Stimulated activated CD4-positive, alpha-beta T cell treated with anti-CD3 and anti-CD28 coated beads, Interleukin-15, amount 100 ng/mL, for 1 hour (primary cell): ENCODE results near the gene TCF23.
"Not testable (repeated sequence)": the region's sequence is repeated elsewhere in the genome, so short reads cannot be mapped to it uniquely, and the experiment has no call there.

ENCODE experiments used
- DNase-seq, 2 donors: peaks; one replicate each; pipeline ENCODE4 v3.0.0-alpha.2; 2020; ENCODE audit warnings: low read depth in 1 of 2, low spot score in 1 of 2

The TCF23 gene

DNA sequence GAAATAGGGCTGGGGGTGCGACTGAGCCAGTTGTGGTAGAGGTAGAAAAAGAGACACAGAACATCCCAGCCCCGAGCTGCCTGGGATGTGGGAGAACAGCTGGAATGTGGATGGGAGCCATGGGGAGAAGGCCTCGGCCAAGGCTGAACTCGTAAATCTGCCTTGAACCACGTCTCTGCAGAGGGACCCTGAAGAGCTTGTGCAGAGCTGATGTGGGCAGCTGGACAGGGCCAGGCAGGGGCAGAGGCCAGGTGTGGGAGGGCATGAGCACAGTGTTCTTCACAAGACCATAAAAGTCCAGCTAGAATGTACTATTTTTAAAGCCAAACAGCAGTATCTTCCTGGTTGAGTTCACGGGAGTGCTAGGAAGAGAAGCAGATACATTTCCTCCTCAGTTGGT lies 5.7 kb downstream of the TCF23 start:
- DNase-seq, result no peak

DNA sequence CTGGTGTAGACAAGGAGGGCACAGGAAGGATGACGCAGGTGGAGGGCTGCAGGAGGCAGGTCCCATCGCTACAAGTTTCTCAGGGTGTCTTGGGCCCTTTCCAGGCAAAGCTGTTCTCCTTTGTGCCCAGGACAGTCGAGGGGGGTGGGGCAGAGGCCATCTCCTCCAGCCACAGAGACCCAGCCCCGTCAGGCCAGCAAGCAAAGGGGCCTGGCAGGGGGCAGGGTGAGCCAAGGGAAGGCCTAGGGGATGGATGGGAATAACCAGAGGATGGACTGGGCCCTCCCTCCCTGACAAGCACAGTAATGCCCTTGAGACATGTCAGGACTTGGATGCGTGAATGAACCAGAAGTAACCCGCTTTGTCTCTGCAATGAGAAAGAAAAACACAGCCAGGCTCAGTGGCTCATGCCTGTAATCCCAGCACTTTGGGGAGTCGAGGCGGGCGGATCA lies 6.3 kb downstream of the TCF23 start:
- no peak for DNase-seq

DNA sequence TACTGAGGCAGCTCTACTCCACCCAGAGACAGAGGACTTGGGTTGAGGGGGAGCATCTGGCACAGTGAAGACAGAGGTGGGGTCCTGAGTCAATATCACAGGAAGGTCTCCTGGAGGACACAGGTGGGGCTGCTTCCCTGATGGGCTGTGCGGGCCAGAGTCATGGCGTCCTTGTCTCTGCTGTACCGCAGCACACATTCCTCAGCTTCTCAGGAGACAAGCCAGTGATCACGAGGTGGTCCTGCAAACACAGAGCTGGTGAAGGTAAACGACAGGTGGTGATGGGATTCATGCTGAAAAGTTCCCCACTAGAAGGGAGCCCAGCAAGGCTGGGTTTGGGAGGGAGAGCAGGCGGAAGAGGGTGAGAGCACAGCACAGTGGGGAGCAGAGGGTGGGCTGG lies 9.7 kb downstream of the TCF23 start:
- no peak for DNase-seq

DNA sequence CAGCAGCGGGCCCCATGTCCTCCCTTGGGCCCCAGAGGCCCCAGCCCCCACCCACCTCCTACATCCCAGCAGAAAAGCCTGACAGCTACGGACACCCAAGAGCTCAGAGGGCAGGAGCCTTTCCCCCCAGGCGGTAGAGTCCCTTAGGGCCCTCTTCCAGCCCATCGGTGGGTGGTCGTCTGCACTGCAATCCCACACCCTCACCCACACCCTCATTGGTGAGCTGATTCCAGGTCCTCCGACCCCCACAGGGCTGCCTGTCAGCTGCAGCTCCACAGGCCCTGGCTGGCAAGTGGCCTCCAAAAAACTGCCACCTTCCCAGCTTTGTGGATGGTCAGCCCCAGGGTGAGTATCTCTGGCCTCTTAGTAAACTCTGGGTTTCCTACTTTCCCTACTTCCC lies 10.5 kb downstream of the TCF23 start:
- DNase-seq, result no peak

DNA sequence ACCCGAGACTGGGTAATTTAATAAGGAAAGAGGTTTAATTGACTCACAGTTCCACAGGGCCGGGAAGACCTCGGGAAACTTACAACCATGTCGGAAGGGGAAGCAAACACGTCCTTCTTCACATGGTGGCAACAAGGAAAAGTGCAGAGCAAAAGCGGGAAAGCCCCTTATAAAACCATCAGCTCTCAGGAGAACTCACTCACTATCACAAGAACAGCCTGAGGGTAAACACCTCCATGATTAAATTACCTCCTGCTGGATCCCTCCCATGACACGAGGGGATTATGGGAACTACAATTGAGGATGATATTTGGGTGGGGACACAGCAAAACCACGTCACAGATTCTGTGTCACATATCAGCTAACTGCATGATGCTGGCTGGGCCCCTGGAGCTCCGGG lies 11.4 kb downstream of the TCF23 start:
- no peak for DNase-seq

DNA sequence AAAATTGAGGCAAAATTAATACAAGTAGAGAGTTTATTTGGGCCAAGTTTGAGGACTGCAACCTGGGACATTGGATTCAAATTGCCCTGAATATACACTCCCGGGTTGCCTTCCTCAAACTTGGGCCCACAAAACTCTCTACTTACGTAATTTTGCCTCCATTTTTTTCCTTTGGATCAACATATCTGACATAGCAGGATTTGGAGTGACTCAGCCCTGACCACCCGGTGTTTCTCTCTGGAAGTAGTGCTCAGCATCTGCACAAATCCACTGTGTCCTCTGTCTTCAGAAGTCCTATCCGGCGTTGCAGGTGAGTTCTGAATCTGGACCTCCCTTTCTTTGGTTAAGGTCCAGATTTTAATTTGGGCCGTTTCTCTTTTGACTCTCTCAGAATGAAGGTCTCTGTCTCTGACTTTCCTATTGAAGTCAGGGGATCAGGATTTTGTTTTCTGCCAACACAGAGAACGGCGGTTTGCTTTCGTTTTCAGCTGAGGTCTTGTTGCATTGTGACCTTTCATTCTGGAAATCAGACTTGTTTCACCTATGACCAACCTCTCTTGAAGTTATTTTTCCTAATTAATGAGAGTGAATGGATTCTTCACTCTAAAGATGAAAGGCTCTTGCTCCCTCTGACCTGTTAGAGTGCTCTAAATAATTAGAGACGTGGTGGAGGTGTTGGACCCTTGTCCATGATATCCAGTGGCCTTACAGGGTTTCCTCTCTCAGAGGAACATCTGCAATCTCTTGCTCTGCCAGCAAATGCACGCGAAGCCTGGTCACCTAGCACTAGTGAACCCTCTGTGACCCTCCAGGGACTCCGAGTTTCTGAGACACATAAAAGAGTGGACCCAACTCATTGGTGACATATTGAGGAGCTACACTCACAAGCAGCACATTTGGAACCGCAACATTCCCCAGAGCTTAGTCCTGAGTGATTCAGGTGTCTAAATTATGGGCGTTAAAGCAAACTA lies 13.6 kb downstream of the TCF23 start:
- no peak for DNase-seq

DNA sequence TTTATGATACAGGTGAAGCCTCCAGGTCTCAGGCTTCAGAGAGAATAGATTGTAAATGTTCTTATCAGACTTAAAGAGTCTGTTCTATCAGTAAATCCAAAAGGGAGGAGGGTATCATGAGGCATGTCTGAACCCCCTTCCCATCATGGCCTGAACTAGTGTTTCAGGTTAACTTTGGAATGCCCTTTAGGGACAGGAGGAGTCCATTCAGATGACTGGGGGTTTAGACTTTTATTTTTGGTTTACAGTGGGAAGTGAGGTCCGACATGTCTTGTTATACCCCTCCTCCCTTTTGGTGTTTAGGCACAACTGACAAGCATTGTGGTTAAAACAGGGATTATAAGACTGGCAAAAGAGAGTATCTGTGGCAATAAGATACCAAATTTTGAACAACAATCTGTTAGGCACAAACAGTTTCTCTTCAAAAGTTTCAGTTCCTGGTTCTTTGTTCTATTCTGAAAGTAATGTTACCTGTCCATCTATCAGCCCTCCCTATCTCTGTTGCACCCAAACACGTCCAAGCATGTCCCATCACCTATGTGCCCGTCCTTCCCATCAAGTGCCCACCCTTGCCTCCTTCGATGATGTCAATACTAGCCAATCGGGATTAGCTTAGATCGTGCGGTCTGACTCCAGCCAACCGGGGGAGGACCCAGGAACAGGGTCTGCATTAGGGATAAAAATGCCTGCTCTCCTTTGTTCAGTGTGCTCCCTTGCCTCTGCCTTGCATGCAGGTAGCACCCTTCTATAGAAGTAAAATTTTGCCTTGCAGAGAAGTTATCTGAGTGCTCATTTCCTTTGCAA lies 16.4 kb downstream of the TCF23 start:
- DNase-seq, result no peak

DNA sequence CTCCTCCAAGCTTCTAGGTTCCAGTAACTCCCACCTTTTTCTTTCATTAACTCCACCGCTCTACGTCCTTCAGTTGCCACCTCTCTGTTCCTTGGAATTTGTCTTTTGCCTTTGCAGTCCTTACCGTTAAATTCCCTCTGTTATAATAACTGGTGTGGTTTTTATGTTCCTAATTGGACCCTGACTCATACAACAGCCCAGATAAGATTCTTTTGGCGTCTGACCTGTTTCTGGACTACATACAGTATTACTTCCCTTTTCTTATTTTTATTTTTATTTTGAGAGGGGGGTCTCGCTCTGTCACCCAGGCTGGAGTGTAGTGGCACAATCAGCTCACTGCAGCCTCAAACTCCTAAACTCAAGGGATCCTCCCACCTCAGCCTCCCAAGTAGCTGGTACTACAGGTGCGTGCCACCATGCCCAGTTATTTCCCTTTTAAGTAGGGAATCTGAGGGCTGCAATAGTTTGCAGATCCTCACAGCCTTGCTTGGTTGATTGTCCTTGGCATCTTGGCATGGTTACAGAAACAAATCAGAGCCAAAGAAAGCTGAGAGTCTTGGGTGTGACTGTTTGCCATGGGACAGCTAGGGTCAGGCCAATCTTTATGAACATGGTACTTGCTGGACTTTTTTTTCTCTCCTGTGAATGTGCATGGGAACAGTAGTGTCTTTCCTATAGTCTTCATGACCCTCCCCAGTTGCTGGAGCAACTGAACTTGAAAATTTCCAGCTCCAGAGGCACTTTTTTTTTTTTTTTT lies 22.0 kb downstream of the TCF23 start:
- no peak for DNase-seq

DNA sequence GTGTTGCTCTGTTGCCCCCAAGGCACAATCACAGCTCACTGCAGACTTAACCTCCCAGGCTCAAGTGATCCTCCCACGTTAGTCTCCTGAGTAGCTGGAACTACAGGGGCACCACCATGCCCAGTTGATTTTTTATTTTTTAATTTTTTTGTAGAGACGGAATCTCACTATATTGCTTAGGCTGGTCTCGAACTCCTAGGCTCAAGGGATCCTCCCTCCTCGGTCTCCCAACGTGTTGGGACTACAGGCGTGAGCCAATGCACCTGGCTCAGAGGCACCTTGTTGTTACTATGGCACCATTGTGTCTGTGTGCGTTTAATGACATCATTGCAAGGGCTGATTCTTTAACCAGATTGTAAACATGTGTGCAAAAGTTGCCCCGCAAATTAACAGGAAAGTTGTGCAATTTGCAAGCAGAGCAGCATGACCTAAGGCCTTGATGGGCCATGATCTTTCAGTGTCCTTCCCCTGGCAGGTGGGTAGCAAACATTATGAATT lies 22.6 kb downstream of the TCF23 start:
- no peak for DNase-seq

DNA sequence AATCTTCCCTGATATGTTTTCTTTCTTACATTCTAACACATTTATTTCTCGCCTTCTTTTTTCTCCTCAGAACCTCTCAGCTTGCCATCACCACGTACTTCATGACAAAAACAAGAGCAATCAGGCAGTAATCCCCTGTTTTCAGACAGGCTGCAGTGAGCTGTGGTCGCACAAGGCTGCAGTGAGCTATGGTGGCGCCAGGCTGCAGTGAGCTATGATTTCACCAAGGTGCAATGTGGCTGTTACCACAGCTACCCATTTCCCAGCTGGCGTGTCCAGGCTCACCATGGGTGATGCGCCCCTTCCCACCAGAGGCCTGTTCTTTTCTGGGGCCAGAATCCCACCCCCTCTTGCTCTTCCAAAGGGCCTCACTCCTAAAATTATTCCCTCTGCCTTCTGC lies 25.8 kb downstream of the TCF23 start:
- no peak for DNase-seq

DNA sequence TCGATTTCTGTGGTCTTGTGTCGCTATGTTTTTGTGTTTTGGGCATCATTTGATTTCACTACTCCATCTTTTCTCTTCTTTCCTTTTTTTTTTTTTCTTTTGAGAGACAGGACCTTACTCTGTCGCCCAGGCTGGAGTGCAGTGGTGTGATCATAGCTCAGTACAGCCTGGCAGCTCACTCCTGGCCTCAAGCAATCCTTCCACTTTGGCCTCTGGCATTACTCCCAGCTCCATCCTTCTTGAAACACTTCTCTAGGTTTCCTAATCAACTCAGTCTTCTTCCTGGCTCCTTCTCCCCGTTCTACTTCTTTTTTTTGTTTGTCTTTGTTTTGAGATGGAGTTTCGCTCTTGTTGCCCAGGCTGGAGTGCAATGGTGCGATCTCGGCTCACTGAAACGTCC lies 26.5 kb downstream of the TCF23 start:
- no peak for DNase-seq

DNA sequence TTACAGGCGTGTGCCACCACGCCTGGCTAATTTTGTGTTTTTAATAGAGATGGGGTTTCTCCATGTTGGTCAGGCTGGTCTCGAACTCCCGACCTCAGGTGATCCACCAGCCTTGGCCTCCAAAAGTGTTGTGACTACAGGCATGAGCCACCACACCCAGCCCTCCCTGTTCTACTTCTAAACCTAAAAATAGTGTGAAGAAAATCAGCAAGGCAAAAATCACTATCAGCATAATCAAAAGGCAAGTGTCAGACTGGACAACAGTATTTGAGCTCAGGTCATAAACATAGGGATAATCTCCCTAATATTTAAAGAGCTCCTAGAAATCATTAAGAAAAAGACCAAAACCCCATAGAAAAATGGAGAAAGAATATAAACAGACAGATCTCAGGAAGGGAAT lies 27.0 kb downstream of the TCF23 start:
- DNase-seq, result not testable (repeated sequence)

DNA sequence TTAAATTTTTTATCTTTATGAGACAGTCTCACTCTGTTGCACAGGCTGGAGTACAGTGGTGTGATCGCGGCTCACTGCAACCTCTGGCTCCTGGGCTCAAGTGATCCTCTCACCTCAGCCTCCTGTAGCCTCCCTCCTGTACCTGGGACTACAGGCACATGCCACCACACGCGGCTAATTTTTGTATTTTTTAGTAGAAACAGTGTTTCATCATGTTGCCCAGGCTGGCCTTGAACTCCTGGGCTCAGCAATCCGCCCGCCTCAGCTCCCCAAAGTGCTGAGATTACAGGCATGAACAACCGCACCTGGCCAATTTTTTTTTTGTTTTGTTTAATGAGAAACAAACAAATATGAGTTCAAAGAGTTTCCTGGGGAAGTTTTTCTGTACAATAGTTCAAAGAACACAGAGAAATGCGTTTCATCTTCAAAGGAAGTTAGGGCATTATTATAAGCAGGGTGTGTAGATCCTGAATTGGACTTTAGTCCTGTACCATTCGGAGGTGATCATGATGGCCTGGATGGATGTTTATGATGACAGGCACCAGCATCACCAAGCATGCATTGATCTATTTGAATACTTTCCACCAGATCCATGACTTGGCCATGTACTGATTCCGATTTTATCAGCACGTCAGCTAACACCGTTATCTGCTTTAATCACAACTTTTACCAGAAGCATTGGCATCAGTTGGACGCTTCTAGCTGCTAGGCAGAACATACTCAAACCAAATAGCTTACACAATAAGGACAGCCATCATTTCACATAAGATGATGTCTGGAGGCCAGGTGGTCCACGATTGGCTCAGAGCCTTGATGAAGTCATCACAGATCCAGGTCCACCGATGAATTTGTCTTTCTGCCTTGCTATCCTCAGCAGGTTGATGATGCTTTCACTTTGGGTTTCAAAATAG lies 28.9 kb downstream of the TCF23 start:
- DNase-seq, result no peak

DNA sequence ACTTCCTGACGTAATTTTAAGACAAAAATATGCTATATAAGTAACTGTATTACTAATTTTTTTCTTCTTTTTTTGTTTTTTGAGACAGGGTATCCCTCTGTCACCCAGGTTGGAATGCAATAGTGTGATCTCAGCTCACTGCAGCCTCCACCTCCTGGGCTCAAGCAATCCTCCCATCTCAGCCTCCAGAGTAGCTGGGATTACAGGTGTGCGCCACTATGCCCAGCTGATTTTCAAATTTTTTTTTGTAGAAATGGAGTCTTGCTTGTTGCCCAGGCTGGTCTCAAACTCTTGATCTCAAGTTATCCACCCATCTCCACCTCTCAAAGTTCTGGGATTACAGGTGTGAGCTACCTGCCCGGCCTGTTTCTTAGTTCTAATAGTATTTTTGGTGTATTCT lies 29.7 kb downstream of the TCF23 start:
- DNase-seq, result no peak

DNA sequence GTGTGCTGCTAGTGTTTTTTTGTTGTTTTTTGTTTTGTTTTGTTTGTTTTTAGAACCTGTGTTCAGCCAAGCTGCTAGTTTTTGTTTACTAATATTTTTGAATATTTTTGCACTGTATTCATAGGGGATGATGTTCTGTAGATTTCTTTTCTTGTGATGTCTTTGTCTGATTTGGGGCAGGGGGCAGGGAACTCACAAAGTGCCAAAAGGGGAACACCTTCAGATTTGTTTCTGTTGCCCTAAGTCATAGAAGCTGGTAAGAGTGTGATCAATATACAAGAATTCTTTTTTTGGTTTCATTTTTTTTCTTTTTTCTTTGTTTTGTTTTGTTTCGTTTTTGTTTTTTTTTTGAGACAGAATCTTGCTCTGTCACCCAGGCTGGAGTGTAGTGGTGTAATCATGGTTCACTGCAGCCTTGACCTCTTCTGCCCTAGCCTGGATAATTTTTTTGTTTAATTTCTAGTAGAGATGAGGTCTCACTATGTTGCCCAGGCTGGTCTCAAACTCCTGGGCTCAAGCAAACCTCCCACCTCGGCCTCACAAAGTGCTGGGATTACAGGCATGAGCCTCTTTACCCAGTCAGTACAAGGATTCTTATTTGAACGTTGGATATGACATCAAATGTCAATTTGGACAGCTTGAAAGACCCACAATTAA lies 30.7 kb downstream of the TCF23 start:
- no peak for DNase-seq

DNA sequence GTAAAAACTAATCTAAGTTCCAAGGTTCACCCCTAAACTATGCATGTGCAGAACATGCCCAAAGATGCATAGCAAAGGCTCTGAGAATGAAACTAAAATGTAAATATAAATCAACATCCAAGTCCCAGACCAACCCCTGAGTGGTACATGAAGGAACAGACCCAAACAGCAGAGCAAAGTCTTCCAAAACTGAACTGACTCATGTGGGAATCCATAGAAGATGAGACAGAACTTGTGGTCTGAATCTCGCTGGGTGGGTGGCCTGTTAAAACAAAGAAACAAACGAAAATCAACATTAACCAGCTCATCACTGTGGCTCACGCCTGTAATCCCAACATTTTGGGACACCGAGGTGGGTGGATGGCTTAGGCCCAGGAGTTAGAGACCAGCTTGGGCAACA lies 33.5 kb downstream of the TCF23 start:
- no peak for DNase-seq

DNA sequence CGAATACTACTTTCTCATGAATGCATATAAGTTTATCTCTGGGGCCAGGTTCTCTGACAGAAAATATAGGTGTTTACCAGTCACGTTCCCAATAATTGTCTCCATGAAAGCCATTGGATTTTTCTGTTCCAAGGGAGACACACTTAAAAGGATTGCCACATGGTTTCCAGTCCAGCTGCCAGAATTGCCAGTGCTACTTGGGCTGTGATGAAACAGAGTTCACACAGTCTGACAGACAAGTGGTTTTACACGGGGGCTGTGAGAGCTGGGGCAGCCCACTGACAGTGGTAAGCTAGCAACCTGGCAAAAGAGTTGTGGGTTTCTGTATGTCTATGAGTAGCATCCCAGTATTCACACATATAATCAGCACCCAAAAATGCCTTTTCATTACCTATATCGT lies 35.3 kb downstream of the TCF23 start:
- no peak for DNase-seq

DNA sequence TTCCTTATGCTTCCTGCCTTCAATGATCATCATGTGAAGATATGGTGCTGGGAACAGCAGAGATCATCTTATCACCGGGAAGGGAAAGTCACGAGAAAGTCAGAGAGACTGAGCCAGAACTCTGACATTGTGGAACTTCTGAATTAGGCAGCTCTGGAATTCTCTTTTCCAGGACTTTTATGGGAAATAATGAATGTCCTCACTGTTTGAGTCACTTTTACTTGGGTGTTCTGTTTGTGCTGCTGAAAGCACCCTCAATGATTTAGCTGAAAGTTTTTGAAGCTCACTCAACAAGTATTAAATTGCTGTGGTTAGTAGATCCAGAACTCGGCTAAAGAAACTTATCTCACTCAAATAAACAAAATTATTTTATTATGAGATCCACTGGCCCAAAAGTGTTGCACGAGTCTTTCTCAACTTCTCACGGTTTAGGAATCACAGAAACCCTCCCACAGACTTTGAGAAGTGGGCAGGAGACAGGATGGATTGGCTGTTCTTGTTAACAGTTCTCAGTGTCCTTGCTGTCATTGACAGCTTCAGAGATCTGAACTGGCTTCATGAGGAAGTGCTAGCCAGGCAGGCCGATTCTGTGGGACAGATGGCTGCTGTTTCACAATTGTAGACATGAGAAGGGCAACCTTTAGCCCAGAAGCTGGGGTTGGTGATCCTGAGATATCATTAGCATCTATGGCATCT lies 36.7 kb downstream of the TCF23 start:
- DNase-seq, result no peak
